OCI-M2 (cell line): ENCODE data around the gene VRK2.
"Not testable (repeated sequence)": the region's sequence is repeated elsewhere in the genome, so short reads cannot be mapped to it uniquely, and the experiment has no call there.

Experiments
- DNase-seq: peaks from one replicate; lab custom pipeline; 2025; ENCODE audit not compliant: unreplicated experiment; lab: John Stamatoyannopoulos, UW

VRK2 gene

GRCh38 chr2:58106896-58107295, 60.3 kb downstream of the VRK2 start:
- no peak for DNase-seq

- DNase-seq = no peak
Observed at GRCh38 chr2:58107803-58108710, 61.5 kb downstream of the VRK2 start.

GRCh38 chr2:58109481-58109880, 62.9 kb downstream of the VRK2 start:
- DNase-seq = no peak

- no peak for DNase-seq
Observed at GRCh38 chr2:58110765-58111164, 64.2 kb downstream of the VRK2 start.

- DNase-seq = not testable (repeated sequence)
Observed at GRCh38 chr2:58113563-58113962, 67.0 kb downstream of the VRK2 start.

- DNase-seq = no peak
Observed at GRCh38 chr2:58120626-58121229, 74.1 kb downstream of the VRK2 start.

GRCh38 chr2:58122040-58122439, 75.4 kb downstream of the VRK2 start:
- DNase-seq = no peak

GRCh38 chr2:58122540-58122939, 75.9 kb downstream of the VRK2 start:
- DNase-seq = no peak

- DNase-seq = no peak
Observed at GRCh38 chr2:58127111-58127510, 80.5 kb downstream of the VRK2 start.

- no peak for DNase-seq
Observed at GRCh38 chr2:58130238-58130637, 83.6 kb downstream of the VRK2 start.

- DNase-seq = no peak
Observed at GRCh38 chr2:58131191-58132011, 84.8 kb downstream of the VRK2 start.

- no peak for DNase-seq
Observed at GRCh38 chr2:58133395-58133794, 86.8 kb downstream of the VRK2 start.

- DNase-seq = no peak
Observed at GRCh38 chr2:58135861-58136260, 89.3 kb downstream of the VRK2 start.

- no peak for DNase-seq
Observed at GRCh38 chr2:58137221-58137620, 90.6 kb downstream of the VRK2 start.

- no peak for DNase-seq
Observed at GRCh38 chr2:58137856-58138255, 91.2 kb downstream of the VRK2 start.

GRCh38 chr2:58138396-58139030, 91.9 kb downstream of the VRK2 start:
- DNase-seq = no peak

GRCh38 chr2:58140508-58141072, 94.0 kb downstream of the VRK2 start:
- DNase-seq = no peak

GRCh38 chr2:58145769-58146168, 99.2 kb downstream of the VRK2 start:
- DNase-seq = not testable (repeated sequence)

- no peak for DNase-seq
Observed at GRCh38 chr2:58146707-58147106, 100.1 kb downstream of the VRK2 start.

GRCh38 chr2:58155160-58155778, 108.7 kb downstream of the VRK2 start:
- no peak for DNase-seq
